Measurements from ENCODE around the gene TTC33.
"Not testable (repeated sequence)": the region's sequence is repeated elsewhere in the genome, so short reads cannot be mapped to it uniquely, and the experiment has no call there.

Gene TTC33

DNA sequence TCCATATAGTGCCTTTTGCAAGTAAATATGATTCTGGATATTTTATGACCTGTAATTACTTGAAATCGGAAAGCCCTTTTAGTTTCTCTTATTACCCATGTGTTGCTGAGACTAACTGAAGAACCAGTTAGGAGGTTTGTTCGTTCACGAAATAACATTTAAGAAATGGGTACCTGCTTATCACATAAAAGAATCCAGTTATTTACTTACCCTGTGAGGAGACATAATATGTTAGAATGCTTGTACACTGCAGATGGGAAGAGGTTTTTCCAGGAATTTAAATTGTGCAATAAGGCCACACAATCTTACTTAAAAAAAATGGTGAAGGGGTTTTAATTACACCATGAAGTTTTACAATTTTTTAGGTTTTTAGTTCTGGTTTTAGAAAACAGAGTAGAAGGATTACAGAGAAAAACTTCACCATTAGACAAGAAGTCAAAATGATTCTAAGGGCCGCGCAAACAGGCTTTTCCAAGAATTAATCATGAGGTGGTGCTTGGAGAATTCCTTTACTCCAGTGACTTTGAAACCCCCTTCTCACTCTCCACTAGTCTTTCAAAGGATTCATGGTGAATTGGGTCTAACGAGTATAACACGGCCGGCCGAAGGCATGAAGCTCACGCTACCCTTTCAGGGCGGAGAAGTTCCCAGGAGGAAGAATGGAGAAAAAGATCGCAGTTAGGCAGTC is 77.2 kb downstream of the TTC33 start:
- DNase-seq: no peak

DNA sequence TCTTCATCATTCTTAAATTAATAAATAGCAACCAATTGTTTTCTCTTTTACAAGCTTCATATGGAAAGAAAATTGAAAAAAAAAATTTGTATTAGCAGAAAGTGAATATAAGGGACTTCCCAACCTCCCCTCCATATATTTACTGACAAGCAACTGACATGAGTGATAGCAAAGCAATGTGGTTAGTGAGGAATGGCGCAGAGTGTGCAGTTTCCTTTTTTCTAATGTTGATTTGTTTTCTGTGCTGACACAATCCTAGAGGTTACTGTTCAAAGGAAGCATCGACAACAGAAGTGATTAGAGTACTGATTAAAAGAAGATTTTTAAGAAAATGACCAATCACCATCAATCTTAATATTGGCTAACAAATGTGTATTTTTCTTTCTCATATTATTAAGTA is 77.7 kb downstream of the TTC33 start:
- peak in 1 of 2 donors; percentile 65 for DNase-seq

DNA sequence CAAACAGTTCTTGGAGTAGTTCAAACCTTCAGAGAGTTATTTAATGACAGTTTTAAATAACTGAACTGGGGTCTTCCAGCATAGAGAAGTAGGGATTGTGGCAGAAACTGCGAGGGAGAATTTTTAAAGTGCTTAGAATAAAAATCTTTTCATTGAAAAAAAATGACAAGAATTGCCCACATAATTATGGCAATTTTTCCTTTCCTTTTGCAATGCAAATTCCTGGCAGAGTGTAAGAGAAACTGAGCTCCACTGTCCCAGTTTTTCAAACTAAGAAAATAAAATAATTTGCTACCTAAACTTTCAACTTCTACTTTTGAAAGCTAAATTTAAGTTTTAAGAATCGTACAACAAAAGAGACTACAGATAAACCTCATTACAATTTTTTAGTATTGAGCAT is 78.3 kb downstream of the TTC33 start:
- DNase-seq: no peak

DNA sequence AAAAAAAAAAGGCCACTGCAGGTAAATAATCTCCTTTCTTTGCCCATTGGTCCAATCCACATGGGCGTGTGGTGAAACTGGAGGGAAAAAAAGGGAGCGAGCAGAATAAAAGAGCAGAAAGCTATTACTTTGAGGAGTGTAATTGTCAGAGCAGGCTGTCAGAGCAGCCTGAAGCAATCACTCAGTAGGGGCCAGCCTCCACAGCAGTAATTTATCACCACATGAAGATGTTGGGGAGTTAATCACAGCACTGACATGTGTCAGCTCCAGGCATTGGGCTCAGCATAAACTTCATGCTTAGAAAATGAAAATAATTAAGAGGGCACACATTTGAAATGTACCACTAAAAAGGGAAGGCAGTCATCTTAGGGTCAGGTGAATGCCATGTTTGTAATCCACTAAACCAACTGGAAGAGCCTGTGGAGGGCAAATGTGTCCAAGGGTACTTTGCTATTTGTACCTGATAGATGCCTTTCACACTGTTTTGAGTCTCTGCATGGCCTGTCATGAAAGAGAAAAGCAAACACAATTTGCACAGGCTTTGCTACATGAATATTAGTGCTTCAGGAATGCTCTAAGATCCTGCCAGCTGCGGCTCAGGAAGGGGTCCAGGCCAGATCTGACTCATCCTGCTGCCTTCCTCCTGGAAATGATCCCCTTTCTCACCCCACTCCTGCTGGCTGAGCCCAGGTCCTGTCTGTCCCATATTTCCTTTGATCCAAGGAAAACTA is 79.0 kb downstream of the TTC33 start:
- DNase-seq: no peak

DNA sequence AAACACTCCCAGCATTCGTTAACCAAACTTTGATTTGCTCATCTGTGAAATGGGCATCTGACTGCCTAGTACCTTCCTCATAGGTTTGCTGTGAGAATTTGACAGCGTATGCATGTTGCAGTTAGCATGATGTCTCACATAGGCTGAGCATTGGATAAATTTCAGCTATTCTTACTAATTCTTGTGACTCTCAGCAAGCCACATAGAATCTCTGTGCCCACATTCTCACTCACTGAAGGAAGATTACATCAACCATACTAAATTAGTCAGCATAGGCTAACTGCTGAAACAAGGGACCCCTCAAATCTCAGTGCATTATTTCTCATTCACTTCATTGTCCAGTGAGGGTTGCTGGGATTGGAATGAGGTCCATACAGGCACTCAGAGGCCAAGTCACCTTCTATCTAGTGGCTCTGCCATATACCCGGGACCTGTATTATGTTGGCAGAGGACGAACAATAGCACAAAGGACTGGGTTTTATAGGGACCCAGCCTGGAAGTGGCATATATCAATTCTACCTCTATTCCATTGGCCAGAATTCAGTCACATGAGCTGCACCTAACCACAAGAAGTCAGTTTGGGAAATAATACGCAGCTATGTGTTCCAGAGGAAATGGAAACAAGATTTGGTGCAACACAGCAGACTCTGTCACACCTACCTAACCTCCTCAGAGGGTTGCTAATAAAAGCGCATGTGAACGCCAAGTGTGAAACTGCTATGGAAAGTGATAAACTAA is 80.2 kb downstream of the TTC33 start:
- DNase-seq: peak in 1 of 2 donors; percentile 68

DNA sequence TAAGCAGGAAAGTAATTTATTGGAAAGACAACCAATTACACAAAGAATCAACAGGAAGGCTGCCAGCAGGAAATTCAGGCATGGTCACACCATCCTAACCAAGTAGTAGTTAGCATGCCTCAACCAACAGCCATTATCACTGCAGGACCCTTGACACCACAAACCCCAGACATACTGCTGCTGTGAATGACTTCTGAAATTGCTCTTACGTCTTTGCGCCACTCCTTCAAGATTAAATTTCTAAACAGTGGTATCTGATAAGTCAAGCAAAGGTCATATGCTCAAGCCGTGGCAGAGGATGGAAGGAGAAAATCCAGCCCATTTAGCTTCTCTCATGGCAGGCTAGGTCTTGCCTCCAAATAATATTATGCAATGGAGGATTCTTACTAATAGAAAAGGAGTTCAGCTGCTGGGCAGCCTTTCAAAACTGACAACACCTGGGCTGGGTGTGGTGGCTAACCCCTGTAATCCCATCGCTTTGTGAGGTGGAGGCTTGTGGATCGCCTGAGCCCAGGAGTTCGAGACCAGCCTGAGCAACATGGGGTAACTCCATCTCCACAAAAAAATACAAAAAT is 81.0 kb downstream of the TTC33 start:
- no peak for DNase-seq

DNA sequence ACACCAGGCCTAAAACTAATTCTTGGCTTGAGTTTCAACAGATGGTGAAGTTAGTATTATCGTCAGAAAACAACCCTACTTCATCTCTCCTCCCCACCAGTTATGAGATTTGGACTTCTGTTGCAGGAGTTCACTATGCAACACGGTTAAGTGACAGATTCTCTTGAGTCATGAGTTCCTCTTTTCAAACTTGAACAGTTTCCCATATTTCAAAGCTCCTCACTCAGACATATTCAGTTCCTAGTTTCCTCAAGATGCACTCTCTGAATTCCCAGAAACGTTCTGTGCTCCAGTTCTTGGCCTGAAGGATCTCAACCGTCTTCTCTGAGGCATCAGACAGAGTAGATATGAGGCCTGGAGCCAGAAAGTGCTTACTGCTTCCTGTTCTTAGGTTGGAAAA is 83.3 kb downstream of the TTC33 start:
- no peak for DNase-seq

DNA sequence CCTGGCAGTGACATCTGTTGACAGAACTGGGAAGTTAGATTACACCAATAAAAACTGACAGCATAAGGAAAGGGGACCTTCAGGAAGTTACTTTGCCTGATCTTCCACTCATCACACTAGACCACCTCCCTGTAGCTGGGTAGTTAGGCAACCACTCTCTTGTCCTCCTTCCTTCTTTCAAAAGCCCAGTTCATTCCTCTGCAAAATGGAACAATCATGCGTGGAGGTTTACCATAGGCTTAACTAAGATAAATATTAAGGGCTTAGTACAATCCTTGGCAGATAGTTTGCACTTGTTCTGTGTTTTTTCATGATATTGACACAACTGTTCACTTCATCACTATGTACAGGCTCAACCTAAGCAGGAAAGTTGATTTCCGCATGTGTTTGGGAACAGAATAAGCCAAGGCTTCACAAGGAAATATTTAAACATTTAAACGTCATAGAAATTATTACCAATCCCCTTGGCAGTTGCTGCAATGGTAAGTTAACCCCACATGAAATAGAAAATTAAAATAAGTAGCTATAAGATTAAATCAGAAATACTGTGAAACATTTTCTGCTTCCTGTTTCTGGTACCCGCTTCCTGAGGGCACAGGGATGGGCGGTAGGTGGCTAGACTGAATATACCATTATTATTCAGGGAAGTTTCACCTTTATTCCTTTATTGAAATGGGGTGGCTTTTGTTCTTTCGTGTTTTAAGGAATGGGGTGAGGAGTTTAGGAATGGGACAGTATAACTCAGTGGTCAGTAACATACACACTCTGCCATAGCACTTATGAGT is 86.0 kb downstream of the TTC33 start:
- DNase-seq: no peak

DNA sequence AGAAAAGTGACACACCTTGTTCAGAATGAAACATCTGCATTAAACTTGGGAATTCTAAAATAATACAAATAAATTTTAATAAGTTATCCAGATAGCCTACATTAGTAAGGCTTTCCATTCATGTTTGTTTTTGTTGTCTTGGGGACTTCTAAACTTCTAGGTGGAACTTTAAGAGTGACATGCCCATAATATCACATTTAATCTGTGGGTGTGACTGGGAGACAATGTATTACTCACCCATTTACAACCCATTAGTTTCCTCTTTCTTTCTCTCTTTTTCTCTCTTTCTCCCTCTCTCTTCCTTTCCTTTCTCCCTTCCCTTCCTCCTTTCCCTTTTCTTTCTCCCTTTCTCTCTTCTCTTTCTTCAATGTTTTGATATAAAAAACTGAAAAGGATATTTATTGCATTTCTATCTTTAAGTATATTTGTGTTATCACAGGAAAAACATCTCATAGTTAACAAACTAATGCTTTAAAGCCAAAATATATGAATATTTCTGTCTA is 88.5 kb downstream of the TTC33 start:
- DNase-seq: no peak

DNA sequence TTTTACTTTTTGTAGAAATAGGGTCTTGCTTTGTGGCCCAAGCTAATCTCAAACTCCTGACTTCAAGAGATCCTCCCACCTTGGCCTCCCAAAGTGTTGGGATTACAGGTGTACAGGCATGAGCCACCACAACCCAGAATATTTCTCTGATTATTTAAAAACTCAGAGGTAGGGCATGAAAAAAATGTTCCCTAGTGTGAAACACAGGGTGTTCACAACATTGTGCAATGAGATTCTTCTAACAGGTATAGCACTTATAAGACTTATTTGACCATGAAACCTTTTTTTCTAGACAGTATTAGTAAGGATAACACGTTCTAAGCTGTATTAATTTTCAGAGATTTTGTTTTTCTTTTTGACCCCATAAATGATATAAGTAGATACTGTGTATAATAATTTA is 89.1 kb downstream of the TTC33 start:
- DNase-seq: no peak

DNA sequence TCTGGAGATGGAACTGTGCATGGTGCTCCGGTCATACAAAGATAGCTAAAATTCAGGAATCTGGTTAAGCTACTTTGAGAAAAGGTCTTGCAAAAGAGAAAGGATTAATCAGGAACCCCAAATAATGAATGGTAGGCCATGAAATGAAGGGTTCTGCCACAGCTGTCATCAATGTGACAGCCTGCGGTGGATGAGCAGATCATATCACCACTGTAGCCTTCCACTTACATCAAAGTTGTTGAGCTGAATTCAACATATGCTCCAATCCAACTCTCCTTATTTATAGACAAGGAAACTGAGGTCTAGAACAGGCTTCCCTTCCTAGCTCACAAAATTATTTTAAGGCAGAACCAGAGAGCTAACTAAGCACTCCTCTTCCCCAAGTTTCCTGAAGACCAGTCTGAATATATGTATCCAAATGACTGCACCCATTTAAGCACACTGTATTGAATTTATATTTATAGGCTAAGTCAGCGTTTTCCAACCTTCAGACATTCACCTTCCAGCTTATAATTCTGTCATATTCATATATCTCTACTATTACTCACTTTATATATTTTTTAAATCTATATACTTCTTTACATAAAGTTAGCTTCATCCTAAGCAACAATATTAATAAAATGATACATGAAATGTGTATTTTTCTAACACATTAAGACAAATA is 90.0 kb downstream of the TTC33 start:
- no peak for DNase-seq

DNA sequence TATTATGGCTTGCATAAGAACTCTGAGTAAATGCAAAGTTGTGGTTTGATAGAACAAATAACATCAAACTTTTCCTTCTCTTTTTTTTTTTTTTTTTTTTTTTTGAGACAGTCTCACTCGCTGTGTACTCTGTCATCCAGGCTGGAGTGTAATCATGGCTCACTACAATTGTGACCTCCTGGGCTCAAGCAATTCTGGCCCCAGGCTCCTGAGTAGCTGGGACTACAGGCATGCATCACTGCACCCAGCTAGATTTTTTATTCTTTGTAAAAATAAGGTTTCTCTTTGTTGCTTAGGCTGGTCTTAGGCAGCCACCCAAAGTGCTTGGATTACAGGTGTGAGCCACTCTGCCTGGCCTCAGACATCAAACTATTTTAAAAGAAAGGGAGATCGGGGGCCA is 95.0 kb downstream of the TTC33 start:
- no peak for DNase-seq

DNA sequence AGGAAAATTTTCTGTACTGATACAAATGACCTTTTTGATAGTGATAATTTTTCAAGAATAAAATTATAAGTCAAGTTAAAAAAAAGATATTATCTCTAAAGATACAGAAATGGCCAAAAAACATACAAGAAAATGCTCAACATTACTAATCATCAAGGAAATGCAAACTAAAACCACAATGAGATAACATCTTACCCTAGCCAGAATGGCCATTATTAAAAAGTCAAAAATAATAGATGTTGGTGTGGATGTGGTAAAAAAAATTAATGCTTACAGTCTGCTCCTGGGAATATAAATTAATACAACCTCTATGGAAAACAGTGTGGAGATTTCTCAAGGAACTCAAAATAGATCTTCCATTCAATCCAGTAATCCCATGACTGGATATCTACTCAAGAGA is 99.0 kb downstream of the TTC33 start:
- no peak for DNase-seq

DNA sequence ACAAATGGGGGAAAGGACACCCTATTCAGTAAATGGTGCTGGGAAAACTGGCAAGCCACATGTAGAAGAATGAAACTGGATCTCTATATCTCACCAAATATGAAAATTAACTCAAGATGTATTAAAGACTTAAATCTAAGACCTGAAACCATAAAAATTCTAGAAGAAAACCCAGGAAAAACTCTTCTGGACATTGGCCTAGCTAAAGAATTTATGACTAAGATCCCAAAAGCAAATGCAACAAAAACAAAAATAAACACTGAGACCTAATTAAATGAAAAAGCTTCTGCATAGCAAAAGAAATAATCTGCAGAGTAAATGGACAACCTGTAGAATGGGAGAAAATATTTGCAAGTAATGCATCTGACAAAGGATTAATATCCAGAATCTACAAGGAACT is 99.7 kb downstream of the TTC33 start:
- DNase-seq: not testable (repeated sequence)

DNA sequence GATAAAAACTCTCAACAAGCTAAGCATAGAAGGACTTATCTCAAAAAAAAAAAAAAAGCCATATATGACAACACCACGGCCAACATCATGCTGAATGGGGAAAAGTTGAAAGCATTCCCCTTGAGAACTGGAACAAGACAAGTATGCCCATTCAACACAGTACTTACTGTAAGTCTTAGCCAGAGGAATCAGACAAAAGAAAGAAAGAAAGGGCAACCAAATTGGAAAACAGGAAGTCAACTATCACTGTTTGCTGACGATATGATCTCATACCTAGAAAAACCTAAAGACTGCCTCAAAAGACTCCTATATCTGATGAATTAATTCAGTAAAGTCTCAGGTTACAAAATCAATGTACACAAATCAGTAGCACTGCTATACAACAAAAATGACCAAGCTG is 100.6 kb downstream of the TTC33 start:
- DNase-seq: peak in 1 of 2 donors; percentile 55

DNA sequence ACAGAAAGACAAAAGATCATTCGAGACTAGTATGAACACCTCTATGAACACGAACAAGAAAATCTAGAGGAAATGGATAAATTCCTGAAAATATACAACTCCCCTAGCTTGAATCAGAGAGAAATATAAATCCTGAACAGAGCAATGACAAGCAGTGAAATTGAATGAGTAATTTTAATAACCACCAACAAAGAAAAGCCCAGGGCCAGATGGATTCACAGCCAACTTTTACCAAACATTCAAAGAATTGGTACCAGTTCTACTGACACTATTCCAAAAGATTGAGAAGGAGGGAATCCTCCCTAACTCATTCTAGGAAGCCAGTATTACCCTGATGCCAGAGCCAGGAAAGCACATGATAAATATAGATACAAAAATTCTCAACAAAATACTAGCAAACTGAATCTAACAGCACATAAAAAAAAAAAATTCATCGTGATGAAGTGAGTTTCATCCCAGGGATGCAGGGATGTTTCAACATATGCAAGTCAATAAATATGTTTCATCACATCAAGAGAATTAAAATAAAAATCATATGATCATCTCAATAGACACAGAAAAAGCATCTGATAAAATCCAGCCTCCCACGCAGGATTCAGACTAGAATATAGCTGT is 101.3 kb downstream of the TTC33 start:
- DNase-seq: no peak

DNA sequence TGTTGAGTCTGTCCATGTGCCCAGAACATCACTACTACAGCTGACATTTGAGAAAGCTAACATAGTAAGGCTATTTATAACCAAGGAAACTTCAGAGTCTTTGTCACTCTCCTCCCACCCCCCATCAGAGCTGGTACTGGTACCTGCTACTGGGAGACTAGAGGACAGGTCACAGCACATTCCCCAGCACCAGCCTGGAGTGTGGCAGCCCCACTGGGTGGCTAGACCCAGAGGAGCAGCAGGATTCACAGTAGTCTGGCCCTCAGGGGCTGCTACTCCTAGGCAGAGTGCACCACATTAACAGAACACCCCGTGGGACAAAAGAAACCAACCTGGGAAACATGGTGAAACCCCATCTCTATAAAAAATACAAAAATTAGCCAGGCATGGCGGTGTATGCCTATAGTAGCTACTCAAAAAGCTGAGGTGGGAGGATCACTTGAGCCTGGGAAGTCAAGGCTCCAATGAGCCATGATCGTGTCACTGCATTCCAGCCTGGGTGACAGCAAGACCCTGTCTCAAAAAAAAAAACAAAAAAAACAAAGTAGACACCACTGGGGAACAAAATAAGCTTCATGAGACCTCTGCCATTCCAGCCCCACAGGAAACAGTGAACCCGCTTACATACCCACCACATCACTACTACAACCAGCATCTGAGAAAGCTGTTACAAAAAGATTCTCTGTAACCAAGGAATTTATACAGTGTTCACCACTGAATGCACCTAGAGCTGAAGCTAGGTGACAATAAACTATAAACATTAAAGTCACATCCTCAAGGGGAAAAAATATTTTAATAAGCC is 102.3 kb downstream of the TTC33 start:
- DNase-seq: peak; percentile 40 to 61

DNA sequence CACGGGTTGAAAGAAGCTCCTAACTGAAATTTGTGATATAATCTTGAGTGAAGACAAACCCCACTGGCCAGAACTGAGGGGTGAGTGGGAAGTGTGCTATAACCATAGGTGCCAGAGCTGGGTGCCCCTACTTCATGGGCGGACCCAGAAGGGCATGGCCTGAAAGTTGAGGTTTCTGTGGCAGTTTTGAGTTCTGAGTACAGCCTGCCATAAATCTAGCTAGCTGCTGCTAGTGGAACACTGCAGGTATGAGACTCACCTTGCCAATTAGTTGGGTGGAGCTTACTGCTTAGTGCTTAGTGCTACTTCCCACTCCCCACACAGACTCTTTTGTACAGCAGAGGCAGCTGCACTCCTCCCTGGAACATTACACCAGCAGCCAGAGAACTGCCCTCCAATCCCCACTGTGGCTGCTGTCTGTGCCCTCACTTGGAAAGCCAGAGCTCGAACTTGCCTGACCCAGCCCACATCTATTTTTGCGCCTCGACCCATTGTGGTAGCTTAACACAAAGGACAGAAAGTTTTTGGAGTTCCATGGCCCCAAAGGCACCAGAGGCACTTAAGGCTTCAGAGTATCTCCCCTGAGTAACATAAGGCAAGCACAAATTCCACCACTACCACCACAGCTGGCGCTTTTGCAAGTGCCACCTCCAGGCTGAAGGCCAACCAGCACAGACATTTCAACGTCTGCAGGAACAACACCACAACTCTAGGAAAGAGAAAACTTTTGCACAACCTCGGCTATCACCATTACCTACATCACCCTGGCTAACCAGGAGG is 103.1 kb downstream of the TTC33 start:
- peak in 1 of 2 donors; percentile 47 for DNase-seq

DNA sequence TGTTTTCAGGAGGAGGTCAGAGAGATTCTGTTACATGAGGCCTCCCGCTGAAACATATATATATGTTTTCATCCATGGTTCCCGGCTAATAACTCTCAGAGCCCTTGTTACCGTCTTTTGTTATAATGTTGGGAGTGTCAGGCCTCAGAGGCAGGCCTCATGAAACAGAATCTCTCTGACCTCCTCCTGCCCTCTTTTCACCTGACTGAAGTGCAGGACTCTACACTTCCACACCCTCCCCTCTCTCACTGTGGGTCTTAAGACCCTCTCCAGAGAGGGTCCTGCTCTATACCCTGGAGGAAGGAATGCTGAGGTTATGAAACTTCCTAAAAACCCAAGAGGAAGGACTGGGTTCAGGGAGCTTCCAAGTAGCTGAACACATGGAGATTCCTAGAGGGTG is 104.6 kb downstream of the TTC33 start:
- DNase-seq: no peak
